Measurements from ENCODE around the gene SETSIP. TPM values are rescaled to one million over a fixed set of nuclear protein-coding genes. Genes with fewer than 3 reads are reported as not detected.

SETSIP gene
- total and polyA plus RNA-seq, 7 donors = 0.10 TPM; not detected in 6

GRCh38 chr1:92045766-92046495 lies 29.3 kb downstream of the SETSIP start:
- intact Hi-C loops (cut with DNase I) = no loop called here
- Histone ChIP-seq H3K36me3 (no peaks in the 10 kb centered on the region), H3K9me3 (no peaks in the 10 kb centered on the region), H3K27ac (no peak overlapping the region), H3K4me3 (no peak overlapping the region), H3K4me1 (no peaks in the 10 kb centered on the region), H3K27me3 (no peaks in the 10 kb centered on the region)
- TF ChIP-seq EP300 (IDR thresholded peaks at IDR 0.05) (no peak), POLR2A (IDR thresholded peaks at IDR 0.05) (no peak), CTCF (IDR thresholded peaks at IDR 0.05) (no peak), POLR2AphosphoS5 (IDR thresholded peaks at IDR 0.05) (no peak)
- WGBS, 2 donors = 88 to 95% methylated on average over 2 of the region's 2 CpGs
- DNase-seq = no peak

- DNase-seq = no peak
- no peaks in the 10 kb centered on the region for H3K27me3 ChIP-seq
- WGBS, 2 donors = 44 to 87% methylated on average over 5 of the region's 5 CpGs
- intact Hi-C loops (cut with DNase I) = no loop called here
- no peak overlapping the region for H3K27ac ChIP-seq
- no peaks in the 10 kb centered on the region for H3K9me3 ChIP-seq
- H3K4me1 ChIP-seq = no peaks in the 10 kb centered on the region
- TF ChIP-seq CTCF (IDR thresholded peaks at IDR 0.05) = no peak
- TF ChIP-seq POLR2A (IDR thresholded peaks at IDR 0.05) = no peak
- no peak for TF ChIP-seq EP300 (IDR thresholded peaks at IDR 0.05)
- no peak for TF ChIP-seq POLR2AphosphoS5 (IDR thresholded peaks at IDR 0.05)
- H3K36me3 ChIP-seq = no peaks in the 10 kb centered on the region
- H3K4me3 ChIP-seq = no peak overlapping the region
Observed at GRCh38 chr1:92043621-92044020, 31.6 kb downstream of the SETSIP start.

GRCh38 chr1:92040971-92041370 lies 34.2 kb downstream of the SETSIP start:
- no peaks in the 10 kb centered on the region for H3K9me3 ChIP-seq
- H3K27ac ChIP-seq = no peak overlapping the region
- H3K4me3 ChIP-seq = no peak overlapping the region
- DNase-seq = no peak
- H3K36me3 ChIP-seq = no peaks in the 10 kb centered on the region
- TF ChIP-seq POLR2A (IDR thresholded peaks at IDR 0.05) = no peak
- intact Hi-C loops (cut with DNase I) = no loop called here
- no peaks in the 10 kb centered on the region for H3K27me3 ChIP-seq
- 88 to 90% methylated on average over 1 of the region's 1 CpG for WGBS, 2 donors
- H3K4me1 ChIP-seq = no peaks in the 10 kb centered on the region

GRCh38 chr1:92038695-92039346 lies 36.4 kb downstream of the SETSIP start:
- no peak for DNase-seq
- Histone ChIP-seq H3K27ac (no peak overlapping the region), H3K36me3 (no peaks in the 10 kb centered on the region), H3K4me1 (no peaks in the 10 kb centered on the region), H3K4me3 (no peak overlapping the region), H3K27me3 (no peaks in the 10 kb centered on the region), H3K9me3 (no peaks in the 10 kb centered on the region)
- intact Hi-C loops (cut with DNase I) = no loop called here
- 91 to 92% methylated on average over 2 of the region's 2 CpGs for WGBS, 2 donors
- no peak for TF ChIP-seq POLR2A (IDR thresholded peaks at IDR 0.05)

- no peak overlapping the region for H3K27ac ChIP-seq
- no peak overlapping the region for H3K4me3 ChIP-seq
- no peaks in the 10 kb centered on the region for H3K36me3 ChIP-seq
- TF ChIP-seq POLR2AphosphoS5 (IDR thresholded peaks at IDR 0.05) = no peak
- no peak for TF ChIP-seq EP300 (IDR thresholded peaks at IDR 0.05)
- TF ChIP-seq POLR2A (IDR thresholded peaks at IDR 0.05) = no peak
- TF ChIP-seq CTCF (IDR thresholded peaks at IDR 0.05) = no peak
- no peaks in the 10 kb centered on the region for H3K9me3 ChIP-seq
- WGBS, 2 donors = 82 to 91% methylated on average over 6 of the region's 6 CpGs
- no peaks in the 10 kb centered on the region for H3K4me1 ChIP-seq
- no peak for DNase-seq
- no peaks in the 10 kb centered on the region for H3K27me3 ChIP-seq
- intact Hi-C loops (cut with DNase I) = no loop called here
Observed at GRCh38 chr1:92037400-92037799, 37.8 kb downstream of the SETSIP start.
